GM19395 (cell line): ENCODE measurements around the gene SCGB1A1.
"Not testable (repeated sequence)": the region's sequence is repeated elsewhere in the genome, so short reads cannot be mapped to it uniquely, and the experiment has no call there.

Experiments
- ATAC-seq: cut with Tn5 transposase; IDR thresholded peaks from one replicate; pipeline ENCODE4 v1.9.1; 2021; ENCODE audit warnings: mild to moderate bottlenecking, moderate library complexity; ENCODE audit not compliant: unreplicated experiment

Gene SCGB1A1

DNA sequence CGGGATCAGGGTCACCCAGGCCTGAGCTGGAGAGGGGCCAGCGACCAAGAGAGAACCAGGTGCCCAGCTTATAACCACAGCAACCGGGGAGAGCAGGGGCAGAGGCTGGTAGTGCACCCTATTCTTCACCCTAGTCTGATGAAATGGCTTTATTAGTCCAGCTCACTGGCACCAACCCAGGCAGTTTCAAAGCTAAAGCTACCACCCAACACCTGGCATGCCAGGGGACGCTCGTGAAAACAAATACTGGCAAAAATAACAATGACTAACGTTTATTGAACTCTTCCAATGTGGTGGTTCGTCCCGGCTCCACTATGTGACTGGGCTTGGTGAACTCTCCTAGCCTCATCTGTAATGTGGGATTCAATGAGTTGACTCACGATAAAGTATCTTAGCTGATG lies 30.6 kb downstream of the SCGB1A1 start:
- no peak for ATAC-seq

DNA sequence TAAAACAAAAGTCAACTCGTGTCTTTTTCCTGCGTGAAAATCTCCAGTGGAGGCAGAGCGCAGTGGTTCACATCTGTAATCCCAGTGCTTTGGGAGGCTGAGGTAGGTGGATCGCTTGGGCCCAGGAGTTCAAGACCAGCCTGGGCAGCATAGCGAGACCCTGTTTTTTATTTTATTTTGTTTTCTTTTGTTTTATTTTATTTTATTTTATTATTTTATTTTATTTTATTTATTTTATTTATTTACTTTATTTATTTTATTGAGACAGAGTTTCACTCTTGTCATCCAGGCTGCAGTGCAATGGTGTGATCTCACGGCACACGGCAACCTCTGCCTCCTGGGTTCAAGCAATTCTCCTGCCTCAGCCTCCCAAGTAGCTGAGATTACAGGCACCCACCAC lies 31.1 kb downstream of the SCGB1A1 start:
- not testable (repeated sequence) for ATAC-seq

DNA sequence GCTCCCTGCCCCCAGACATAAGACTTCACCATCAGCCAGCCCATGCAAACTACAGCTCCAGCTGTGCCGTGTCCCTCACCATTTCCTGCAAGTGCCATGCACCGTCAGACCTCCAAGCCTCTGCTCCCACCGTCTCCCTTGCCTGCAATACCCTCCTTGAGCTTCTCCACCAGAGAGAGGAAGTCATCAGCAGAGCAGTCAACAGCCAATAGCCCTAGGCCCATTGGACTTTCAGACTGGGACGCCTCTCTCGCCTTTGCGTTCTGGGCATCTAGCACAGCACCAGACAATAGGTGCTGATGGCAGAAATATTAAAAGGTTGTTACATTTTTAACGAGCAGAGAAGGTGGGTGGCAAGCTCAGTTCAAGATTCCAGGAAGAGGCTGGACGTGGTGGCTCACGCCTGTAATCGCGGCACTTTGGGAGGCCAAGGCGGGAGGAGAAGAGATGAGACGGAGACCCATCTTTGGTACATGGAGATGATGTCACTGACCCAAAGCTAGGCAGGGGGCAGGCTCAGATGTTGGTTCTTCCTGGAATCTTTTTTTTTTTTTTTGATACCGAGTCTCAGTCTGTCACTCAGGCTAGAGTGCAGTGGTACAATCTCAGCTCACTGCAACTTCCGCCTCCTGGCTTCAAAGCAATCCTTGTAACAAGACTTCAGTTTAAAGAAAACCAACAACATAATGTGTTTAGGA lies 31.9 kb downstream of the SCGB1A1 start:
- ATAC-seq: no peak

DNA sequence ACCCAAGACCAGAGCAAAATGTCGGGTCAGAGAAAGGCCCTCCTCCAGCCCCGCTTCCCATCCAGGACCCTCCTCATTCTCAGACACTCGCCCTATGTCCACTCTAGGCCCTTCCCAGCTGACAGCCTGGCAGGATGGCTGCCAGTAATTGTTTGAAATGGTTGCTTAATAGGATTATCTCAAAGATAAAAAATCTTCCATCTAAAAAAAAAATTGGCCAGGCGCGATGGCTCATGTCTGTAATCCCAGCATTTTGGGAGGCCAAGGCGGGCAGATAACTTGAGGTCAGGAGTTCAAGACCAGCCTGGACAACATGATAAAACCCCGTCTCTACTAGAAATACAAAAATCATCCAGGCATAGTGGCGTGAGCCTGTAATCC lies 32.4 kb downstream of the SCGB1A1 start:
- ATAC-seq: no peak

DNA sequence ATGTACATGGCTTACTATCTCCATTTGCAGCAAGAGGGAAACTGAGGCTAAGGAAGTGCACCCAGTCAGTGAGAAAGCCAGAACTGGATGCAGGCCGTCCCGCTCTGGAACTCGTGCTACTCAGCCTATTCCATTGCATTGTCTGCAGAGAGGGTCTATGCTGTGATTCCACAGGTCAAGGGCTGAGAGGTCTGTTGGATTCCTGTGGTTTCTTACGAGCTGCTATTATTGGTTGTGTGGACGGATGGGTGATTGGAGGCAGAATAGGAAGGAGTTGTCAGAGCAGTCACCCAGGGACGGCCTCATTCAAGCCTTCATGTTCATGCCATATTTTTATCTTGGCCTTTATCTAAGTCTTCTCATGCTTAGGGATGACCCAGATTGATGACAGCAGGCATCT lies 33.4 kb downstream of the SCGB1A1 start:
- ATAC-seq: no peak

DNA sequence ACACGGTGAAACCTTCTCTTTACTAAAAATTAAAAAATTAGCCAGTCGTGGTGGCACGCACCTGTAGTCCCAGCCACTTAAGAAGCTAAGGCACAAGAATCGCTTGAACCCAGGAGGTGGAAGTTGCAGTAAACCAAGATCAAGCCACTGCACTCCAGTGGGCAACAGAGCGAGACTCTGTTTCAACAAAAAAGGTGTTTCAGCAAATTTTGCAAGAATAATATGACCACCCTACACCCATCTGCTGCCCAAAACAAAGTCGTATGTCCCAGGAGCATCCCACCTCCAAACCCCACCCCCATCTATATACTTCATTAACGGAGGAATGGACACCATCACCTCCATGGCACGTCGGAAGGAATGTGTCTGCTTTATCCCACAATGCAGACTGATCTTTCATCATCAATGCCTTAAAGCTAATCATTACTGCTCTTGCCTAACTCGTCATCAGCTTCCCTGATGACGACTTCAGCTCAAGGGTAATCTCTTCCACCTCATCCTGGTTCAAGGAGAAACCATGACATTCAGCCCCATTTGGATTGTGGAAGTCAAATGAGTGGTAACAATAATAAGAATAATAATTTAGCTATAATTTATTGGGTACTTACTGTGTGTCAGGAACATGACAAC lies 34.1 kb downstream of the SCGB1A1 start:
- ATAC-seq: no peak

DNA sequence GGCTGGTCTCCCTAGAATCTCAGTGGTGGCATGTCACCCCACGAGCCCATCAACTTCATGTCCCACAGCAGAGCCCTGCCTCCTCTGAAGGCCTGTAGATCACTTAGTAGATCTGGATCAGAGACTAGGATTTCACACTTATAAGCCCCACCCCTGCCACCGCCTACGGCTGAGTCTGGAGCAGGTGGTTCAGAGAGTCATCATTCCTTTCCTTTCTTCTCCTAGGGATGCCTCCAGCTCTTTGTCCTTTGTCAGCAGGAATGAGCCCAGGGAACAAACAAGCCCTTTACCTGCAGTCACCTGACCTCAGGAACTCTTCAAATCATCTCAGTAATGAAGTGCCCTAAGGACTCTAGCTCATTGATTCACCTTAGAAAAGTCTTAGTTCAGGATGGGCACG lies 37.8 kb downstream of the SCGB1A1 start:
- ATAC-seq: no peak

DNA sequence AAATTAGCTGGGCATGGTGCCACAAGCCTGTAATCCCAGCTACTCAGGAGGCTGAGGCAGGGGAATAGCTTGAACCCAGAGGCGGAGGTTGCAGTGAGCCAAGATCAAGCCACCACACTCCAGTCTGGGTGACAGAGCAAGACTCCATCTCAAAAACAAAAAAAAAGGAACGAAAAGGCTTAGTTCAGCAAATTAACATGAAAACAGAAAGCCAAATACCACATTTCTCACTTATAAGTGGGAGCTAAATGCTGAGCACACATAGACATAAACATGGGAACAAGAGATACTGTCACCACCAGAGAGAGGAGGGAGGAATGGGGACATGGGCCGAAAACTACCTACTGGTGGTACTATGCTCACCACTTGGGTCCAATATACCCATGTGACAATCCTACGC lies 38.6 kb downstream of the SCGB1A1 start:
- ATAC-seq: no peak

DNA sequence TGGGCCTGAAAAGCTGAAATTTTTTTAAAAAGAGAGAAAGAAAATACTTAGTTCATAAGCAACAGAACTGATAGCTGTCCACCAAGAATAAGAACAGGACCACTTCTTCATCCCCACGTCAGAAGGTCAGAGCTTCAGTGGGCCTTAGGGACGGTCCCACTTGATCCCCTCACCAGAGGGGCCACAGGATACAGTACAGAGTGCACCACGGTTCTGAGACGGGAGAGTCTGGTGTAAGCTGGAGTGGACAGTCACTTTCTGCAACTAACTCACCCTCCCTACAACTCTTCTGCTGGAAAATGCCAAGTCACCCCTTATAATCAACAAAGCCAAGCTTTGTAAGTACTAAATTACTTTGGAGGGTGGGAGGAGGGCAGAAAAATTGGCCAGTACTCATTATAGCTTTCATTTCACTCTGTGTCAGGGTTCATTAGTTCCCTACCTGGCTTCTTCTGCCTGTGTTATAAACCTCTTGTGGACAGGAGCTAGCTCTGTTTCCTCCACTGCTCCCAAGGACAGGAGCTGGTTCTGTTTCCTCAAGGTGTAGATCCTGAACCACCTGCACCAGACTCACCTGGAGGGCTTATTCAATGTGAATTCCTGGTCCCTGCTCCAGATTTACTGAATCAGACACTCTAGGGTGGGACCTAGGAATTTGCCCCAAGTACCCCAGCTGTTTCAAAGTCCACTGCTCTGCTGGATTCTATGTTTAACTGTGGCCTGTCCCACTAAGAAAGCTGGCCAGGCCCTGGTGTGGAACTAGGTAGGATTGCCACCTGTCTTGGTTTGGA lies 39.6 kb downstream of the SCGB1A1 start:
- no peak for ATAC-seq

DNA sequence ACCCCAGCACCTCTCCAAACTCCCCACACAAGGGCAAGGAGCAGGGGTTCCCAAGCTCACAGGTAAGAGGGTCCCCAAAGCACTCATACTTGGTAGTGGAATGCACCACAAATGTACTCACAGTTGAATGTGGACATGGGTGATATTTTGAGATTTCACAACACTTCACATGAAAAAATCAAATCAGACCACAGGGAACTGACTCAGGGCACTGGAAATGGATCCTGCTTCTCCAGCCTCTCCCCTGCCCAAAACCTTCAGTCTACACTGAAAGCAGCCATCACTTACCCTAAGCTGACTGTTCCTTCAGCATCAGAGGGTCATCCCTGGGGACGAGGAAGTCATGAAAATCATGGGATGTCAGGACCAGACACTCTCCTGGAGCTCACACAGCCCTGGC lies 40.2 kb downstream of the SCGB1A1 start:
- ATAC-seq: no peak

DNA sequence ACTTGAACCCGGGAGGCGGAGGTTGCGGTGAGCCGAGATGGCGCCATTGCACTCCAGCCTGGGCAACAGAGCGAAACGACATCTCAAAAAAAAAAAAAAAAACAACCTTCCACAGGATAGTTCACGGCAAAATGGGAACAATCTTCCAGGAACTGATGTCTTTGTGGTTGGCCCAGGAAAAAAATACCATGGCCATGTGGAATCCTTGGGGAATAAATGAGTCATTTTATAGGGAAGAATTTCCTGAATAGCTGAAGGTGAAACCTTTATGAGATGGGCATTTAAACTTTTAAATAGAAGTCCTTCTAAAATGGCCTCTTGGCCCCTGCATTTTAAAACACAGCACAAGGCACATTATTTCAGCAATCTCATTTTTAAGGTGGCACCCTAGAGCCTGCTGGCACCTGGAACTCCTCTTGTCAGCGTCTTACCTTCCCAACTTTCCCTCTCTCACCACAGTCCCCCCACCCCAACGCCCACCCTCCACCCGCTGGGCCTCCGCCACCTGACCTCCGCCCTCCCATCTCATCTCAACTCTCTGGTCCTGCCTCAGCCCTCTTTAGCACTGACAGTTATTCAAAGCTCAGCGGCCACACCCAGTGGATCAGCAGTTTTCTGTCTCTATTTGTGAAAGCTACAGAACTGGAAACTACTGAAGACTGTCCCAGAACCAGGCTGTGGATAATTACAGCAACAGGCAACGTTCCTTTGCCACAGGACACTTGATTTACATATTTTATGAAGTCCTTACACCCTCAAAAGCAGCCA lies 43.1 kb downstream of the SCGB1A1 start:
- no peak for ATAC-seq

DNA sequence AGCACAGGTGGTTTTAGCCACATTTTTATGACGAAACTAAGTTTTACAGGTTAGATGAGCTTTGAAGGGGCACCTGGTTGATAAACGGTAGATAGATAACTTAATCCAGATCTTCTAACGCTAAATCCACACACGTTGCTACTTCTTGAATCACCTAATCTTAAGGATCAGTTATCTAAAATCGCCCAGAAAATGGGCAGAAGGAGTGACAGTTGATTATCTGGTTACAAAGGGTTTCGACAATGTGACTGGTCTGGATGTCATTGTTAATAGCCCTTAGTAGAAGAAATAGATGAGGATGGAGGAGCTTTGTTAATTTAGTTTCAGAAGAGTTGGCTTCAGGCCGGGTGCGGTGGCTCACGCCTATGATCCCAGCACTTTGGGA lies 43.7 kb downstream of the SCGB1A1 start:
- ATAC-seq: no peak

DNA sequence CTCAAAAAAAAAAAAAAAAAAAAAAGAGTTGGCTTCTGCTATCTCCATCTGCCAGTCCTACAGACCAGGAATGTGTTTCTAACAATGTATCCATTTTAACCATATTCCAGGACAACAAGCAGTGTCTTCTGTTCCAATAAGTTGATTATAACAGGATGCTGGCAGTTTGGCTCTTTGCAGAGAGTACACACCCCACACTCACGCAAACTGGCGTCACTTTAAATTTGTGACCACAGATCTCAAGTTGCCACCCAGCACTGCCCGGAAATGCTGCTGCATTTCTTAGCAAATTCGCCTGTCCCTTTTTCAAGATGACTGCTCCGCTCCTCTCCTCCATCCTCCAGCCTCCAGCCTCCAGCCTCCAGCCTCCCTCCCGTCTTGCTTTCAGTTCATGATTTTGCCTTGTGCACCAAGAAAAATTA lies 44.3 kb downstream of the SCGB1A1 start:
- no peak for ATAC-seq

DNA sequence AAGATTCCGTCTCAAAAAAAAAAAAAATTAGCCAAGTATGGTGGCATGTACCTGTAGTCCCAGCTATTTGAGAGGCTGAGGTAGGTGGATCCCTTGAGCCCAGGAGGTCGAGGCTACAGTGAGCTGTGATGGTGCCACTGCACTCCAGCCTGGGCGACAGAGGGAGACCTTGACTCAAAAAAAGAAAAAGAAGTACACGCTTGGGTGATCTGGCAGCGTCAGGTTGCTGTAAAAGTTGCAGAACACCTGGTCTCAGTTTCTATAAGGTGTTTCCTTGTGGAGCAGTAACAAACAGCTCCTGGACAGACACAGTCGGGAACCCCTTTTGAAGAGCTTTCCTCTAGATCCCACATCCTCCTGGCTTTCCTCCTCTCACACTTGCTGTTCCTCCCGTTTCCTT lies 45.8 kb downstream of the SCGB1A1 start:
- ATAC-seq: no peak

DNA sequence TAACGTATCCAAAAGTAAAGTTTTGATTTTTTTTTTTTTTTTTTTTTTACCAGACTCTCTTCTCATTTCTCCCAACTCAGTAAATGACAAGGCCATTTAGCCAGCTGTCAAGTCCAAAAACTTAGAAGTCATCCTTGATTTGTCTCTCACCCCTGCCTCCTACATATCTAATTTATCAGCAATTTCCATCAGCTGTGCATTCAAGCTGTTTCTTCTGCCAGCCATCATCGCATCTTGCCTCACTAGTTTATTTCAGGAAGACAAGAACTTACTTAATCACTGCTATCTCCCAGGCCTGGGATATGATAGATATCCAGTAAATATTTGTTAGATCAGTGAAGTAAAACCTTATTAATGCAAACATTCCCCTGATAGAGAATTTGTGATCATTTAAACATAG lies 47.6 kb downstream of the SCGB1A1 start:
- ATAC-seq: no peak

DNA sequence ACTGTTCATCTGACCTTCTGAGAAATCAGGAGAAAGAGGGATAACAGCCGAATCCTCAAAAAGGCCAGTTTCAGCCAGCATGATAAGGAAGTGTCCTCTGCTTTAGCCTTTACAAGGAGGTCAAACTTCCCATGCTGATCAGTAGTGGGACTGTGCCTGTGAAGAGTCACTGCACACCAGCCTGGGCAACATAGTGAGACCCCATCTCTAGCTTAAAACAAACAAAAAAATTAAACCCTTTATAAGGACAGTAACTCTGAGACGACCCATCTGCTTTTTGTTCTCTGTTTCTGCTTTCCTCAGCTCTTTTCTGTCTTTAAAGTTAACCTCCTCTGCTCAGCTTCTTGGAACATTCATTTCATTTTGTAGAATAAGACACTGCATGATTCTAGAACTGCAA lies 49.7 kb downstream of the SCGB1A1 start:
- ATAC-seq: no peak

DNA sequence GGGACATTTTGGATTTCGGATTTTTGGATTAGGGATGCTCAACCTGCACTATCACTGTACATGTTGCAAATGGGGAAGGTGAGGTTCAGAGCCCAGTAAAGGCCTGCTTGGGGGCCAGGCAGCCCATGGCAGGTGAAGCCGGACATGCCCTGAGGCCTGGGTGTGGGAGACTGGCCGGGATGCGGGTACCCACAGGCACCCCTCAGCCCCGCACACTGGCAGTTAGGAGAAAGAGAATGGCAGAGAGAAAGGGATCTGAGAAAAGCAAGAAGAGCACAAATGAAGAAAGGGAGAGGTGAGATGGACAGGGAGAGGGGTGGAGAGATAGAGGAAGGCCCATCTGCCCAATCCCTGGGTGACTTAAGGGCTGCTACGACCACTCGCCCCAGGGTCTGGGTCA lies 52.8 kb downstream of the SCGB1A1 start:
- no peak for ATAC-seq

DNA sequence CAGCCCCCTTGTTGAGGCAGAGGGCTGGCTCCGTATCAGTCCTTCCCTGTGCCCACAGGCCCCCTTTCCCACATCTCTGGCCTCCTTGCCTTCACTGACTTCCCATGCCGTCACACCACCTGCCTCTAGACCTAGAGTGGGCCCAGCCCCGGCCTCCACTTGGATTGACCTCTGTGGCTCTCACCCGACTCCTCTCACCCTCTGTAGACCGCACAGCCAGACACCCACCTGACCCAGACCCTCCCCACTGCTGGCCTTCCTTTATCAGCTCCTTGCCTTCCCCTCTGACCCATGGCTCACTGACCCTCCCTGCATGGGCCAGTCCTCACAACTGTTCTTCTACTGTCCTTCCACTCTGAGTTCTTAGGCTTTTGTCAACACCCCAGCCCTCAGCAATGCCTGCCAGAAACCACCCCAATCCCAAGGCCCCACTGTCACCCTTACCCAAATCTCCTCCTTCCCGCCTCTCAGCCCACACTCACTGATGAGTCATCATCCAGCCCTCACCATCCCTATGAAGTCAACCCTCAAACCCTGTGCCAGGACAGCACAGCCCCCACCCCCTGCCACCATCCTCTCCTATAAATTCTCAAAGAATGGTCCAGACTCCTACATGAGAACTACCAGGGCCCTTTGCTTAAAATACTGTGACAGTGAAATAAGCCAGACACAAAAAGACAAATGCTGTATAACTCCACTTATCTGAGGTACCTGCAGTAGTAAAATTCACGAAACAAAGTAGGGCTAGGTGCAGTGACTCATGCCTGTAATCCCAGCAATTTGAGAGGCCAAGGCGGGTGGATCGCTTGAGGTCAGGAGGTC lies 53.4 kb downstream of the SCGB1A1 start:
- ATAC-seq: no peak
